Activated CD4-positive, alpha-beta memory T cell treated with anti-CD3 and anti-CD28 coated beads for 36 hours (primary cell): Measurements from ENCODE around the gene ANKRD10. TPM values are rescaled to one million over a fixed set of nuclear protein-coding genes. Genes with fewer than 3 reads are reported as not detected.

ENCODE experiments used
- CTCF ChIA-PET: fragments of 350-600 bp; sonication (Branson Sonifier 250); formaldehyde crosslinking; loops from one replicate; lab custom pipeline; 2021; ENCODE audit warnings: antibody characterized with exemption, inconsistent platforms; lab: Charles Lee
- POLR2A ChIA-PET: fragments of 350-600 bp; sonication (Branson Sonifier 250); formaldehyde crosslinking; loops from one replicate; lab custom pipeline; 2021; ENCODE audit warnings: antibody characterized with exemption; lab: Charles Lee
- DNase-seq: peaks from one replicate; pipeline ENCODE4 v3.0.0-alpha.2; 2020
- H3K27ac Mint-ChIP-seq: one replicate; pipeline ENCODE4 v1.8.0; 2021; ENCODE audit warnings: mixed read lengths
- H3K27me3 Mint-ChIP-seq: one replicate; pipeline ENCODE4 v1.8.0; 2021; ENCODE audit warnings: mixed read lengths
- H3K36me3 Mint-ChIP-seq: one replicate; pipeline ENCODE4 v1.8.0; 2021; ENCODE audit warnings: mixed read lengths
- H3K4me1 Mint-ChIP-seq: one replicate; pipeline ENCODE4 v1.8.0; 2021; ENCODE audit warnings: low read depth, mixed read lengths
- H3K4me3 Mint-ChIP-seq: one replicate; pipeline ENCODE4 v1.8.0; 2021; ENCODE audit warnings: mild to moderate bottlenecking, mixed read lengths
- H3K9me3 Mint-ChIP-seq: one replicate; pipeline ENCODE4 v1.8.0; 2021; ENCODE audit warnings: mixed read lengths
- intact Hi-C: fragments of 100-400 bp; cut with micrococcal nuclease; formaldehyde crosslinking; loops from one replicate; pipeline ENCODE4 v1.15.1; 2023
- total RNA-seq, 2 experiments: library from RNA; stranded (reverse); gene quantifications; one replicate each; pipeline ENCODE4 v1.2.3, GENCODE V29; 2021

Gene ANKRD10
- total RNA-seq, 2 experiments from 2014 or later = 83.9 to 97.8 TPM

GRCh38 chr13:110913322-110914080 is 1.4 kb downstream of the ANKRD10 start:
- H3K9me3 Mint-ChIP-seq = no peaks in the 10 kb centered on the region
- H3K4me3 Mint-ChIP-seq = peak overlapping the region; percentile 87
- intact Hi-C loops = loop anchor here (2.0 to 10.0 kb wide), 2 partner anchors 29 to 271 kb away; no protein-coding TSS in a partner anchor
- peaks cover 29% of the 10 kb centered on the region for H3K36me3 Mint-ChIP-seq
- H3K4me1 Mint-ChIP-seq = peaks cover 58% of the 10 kb centered on the region
- ChIA-PET CTCF (interaction anchor here (0.8 to 1.0 kb wide), 4 partner anchors 9 to 458 kb away, joined by 3 to 6 read pairs (median 4); no protein-coding TSS in a partner anchor), POLR2A (interaction anchor here (1.1 to 2.2 kb wide), 5 partner anchors 26 to 298 kb away, joined by 4 to 8 read pairs (median 7); partner anchors contain the start of genes CARS2, ING1 and NAXD)
- DNase-seq = peak; percentile 26
- H3K27ac Mint-ChIP-seq = peak overlapping the region; percentile 90
- no peaks in the 10 kb centered on the region for H3K27me3 Mint-ChIP-seq

GRCh38 chr13:110912651-110913051 is 2.2 kb downstream of the ANKRD10 start:
- POLR2A ChIA-PET = interaction anchor here (1.9 to 2.2 kb wide), 2 partner anchors 26 to 297 kb away, joined by 4 to 7 read pairs; partner anchors contain the start of gene NAXD
- Mint-ChIP-seq H3K27ac (peak overlapping the region; percentile 90), H3K36me3 (peaks cover 32% of the 10 kb centered on the region), H3K4me1 (peaks cover 65% of the 10 kb centered on the region), H3K4me3 (peak overlapping the region; percentile 87), H3K27me3 (no peaks in the 10 kb centered on the region), H3K9me3 (no peaks in the 10 kb centered on the region)
- no peak for DNase-seq
- CTCF ChIA-PET = no interaction called here
- intact Hi-C loops = loop anchor here (10.0 kb wide), 1 partner anchor 272 kb away; no protein-coding TSS in a partner anchor

- H3K36me3 Mint-ChIP-seq = peaks cover 32% of the 10 kb centered on the region
- no peaks in the 10 kb centered on the region for H3K27me3 Mint-ChIP-seq
- H3K4me1 Mint-ChIP-seq = peaks cover 69% of the 10 kb centered on the region
- H3K27ac Mint-ChIP-seq = peak overlapping the region; percentile 64
- ChIA-PET CTCF (no interaction called here), POLR2A (interaction anchor here (1.9 kb wide), 1 partner anchor 25 kb away, joined by 4 read pairs; no protein-coding TSS in a partner anchor)
- peak overlapping the region; percentile 87 for H3K4me3 Mint-ChIP-seq
- intact Hi-C loops = loop anchor here (10.0 kb wide), 1 partner anchor 273 kb away; no protein-coding TSS in a partner anchor
- H3K9me3 Mint-ChIP-seq = no peaks in the 10 kb centered on the region
- no peak for DNase-seq
Observed at GRCh38 chr13:110911880-110912279, 3.0 kb downstream of the ANKRD10 start.

- ChIA-PET CTCF (no interaction called here), POLR2A (no interaction called here)
- intact Hi-C loops = loop anchor here (10.0 kb wide), 1 partner anchor 275 kb away; no protein-coding TSS in a partner anchor
- no peak overlapping the region for H3K27ac Mint-ChIP-seq
- H3K4me3 Mint-ChIP-seq = no peak overlapping the region
- no peaks in the 10 kb centered on the region for H3K27me3 Mint-ChIP-seq
- H3K4me1 Mint-ChIP-seq = peaks cover 71% of the 10 kb centered on the region
- H3K9me3 Mint-ChIP-seq = no peaks in the 10 kb centered on the region
- peaks cover 45% of the 10 kb centered on the region for H3K36me3 Mint-ChIP-seq
- no peak for DNase-seq
Observed at GRCh38 chr13:110910013-110910890, 4.6 kb downstream of the ANKRD10 start.

- Mint-ChIP-seq H3K27ac (peak overlapping the region; percentile 5), H3K4me1 (peaks cover 69% of the 10 kb centered on the region), H3K27me3 (no peaks in the 10 kb centered on the region), H3K9me3 (no peaks in the 10 kb centered on the region), H3K36me3 (peaks cover 47% of the 10 kb centered on the region), H3K4me3 (no peak overlapping the region)
- intact Hi-C loops = no loop called here
- peak; percentile 44 for DNase-seq
- ChIA-PET CTCF (no interaction called here), POLR2A (no interaction called here)
Observed at GRCh38 chr13:110907951-110908898, 6.6 kb downstream of the ANKRD10 start.

- H3K4me3 Mint-ChIP-seq = no peak overlapping the region
- intact Hi-C loops = no loop called here
- ChIA-PET CTCF (interaction anchor here (0.6 kb wide), 1 partner anchor 369 kb away, joined by 3 read pairs; no protein-coding TSS in a partner anchor), POLR2A (no interaction called here)
- H3K9me3 Mint-ChIP-seq = no peaks in the 10 kb centered on the region
- DNase-seq = no peak
- peaks cover 60% of the 10 kb centered on the region for H3K4me1 Mint-ChIP-seq
- H3K36me3 Mint-ChIP-seq = peaks cover 52% of the 10 kb centered on the region
- H3K27ac Mint-ChIP-seq = no peak overlapping the region
- H3K27me3 Mint-ChIP-seq = no peaks in the 10 kb centered on the region
Observed at GRCh38 chr13:110907301-110907700, 7.6 kb downstream of the ANKRD10 start.

- POLR2A ChIA-PET = no interaction called here
- H3K27me3 Mint-ChIP-seq = no peaks in the 10 kb centered on the region
- peaks cover 43% of the 10 kb centered on the region for H3K36me3 Mint-ChIP-seq
- H3K9me3 Mint-ChIP-seq = no peaks in the 10 kb centered on the region
- intact Hi-C loops = no loop called here
- CTCF ChIA-PET = interaction anchor here (1.5 kb wide), 1 partner anchor 9 kb away, joined by 6 read pairs; no protein-coding TSS in a partner anchor
- H3K27ac Mint-ChIP-seq = no peak overlapping the region
- peaks cover 37% of the 10 kb centered on the region for H3K4me1 Mint-ChIP-seq
- DNase-seq = no peak
- H3K4me3 Mint-ChIP-seq = no peak overlapping the region
Observed at GRCh38 chr13:110904748-110905147, 10.1 kb downstream of the ANKRD10 start.

- H3K27me3 Mint-ChIP-seq = no peaks in the 10 kb centered on the region
- POLR2A ChIA-PET = interaction anchor here (0.7 kb wide), 1 partner anchor 13 kb away, joined by 4 read pairs; the partner anchor contains the start of gene ANKRD10
- no peak overlapping the region for H3K4me3 Mint-ChIP-seq
- H3K9me3 Mint-ChIP-seq = no peaks in the 10 kb centered on the region
- H3K36me3 Mint-ChIP-seq = peaks cover 31% of the 10 kb centered on the region
- CTCF ChIA-PET = no interaction called here
- H3K4me1 Mint-ChIP-seq = peaks cover 15% of the 10 kb centered on the region
- no peak overlapping the region for H3K27ac Mint-ChIP-seq
- DNase-seq = no peak
- intact Hi-C loops = no loop called here
Observed at GRCh38 chr13:110902370-110902769, 12.5 kb downstream of the ANKRD10 start.

GRCh38 chr13:110897521-110897920 is 17.3 kb downstream of the ANKRD10 start:
- Mint-ChIP-seq H3K9me3 (no peaks in the 10 kb centered on the region), H3K27me3 (no peaks in the 10 kb centered on the region), H3K4me1 (no peaks in the 10 kb centered on the region), H3K27ac (no peak overlapping the region), H3K4me3 (no peak overlapping the region), H3K36me3 (peaks cover 27% of the 10 kb centered on the region)
- DNase-seq = no peak
- intact Hi-C loops = no loop called here
- ChIA-PET POLR2A (no interaction called here), CTCF (no interaction called here)

GRCh38 chr13:110897014-110897413 is 17.9 kb downstream of the ANKRD10 start:
- H3K36me3 Mint-ChIP-seq = peaks cover 30% of the 10 kb centered on the region
- intact Hi-C loops = no loop called here
- no peaks in the 10 kb centered on the region for H3K27me3 Mint-ChIP-seq
- H3K9me3 Mint-ChIP-seq = no peaks in the 10 kb centered on the region
- CTCF ChIA-PET = no interaction called here
- no peak for DNase-seq
- H3K4me1 Mint-ChIP-seq = no peaks in the 10 kb centered on the region
- no peak overlapping the region for H3K27ac Mint-ChIP-seq
- POLR2A ChIA-PET = no interaction called here
- no peak overlapping the region for H3K4me3 Mint-ChIP-seq

- ChIA-PET POLR2A (interaction anchor here (0.6 kb wide), 1 partner anchor 59 kb away, joined by 3 read pairs; no protein-coding TSS in a partner anchor), CTCF (no interaction called here)
- intact Hi-C loops = no loop called here
- Mint-ChIP-seq H3K27me3 (no peaks in the 10 kb centered on the region), H3K4me1 (no peaks in the 10 kb centered on the region), H3K4me3 (no peak overlapping the region), H3K36me3 (peaks cover 20% of the 10 kb centered on the region), H3K27ac (no peak overlapping the region), H3K9me3 (no peaks in the 10 kb centered on the region)
- no peak for DNase-seq
Observed at GRCh38 chr13:110894086-110894485, 20.8 kb downstream of the ANKRD10 start.
